HG02588 (cell line): ENCODE measurements around the gene AFG3L2.
A peak's percentile ranks its signal among the peaks of the same experiment; 100 is the strongest.
"Not testable (repeated sequence)": the region's sequence is repeated elsewhere in the genome, so short reads cannot be mapped to it uniquely, and the experiment has no call there.

ENCODE experiments used
- ATAC-seq: cut with Tn5 transposase; IDR thresholded peaks from one replicate; pipeline ENCODE4 v1.9.1; 2021; ENCODE audit warnings: mild to moderate bottlenecking, moderate library complexity; ENCODE audit not compliant: unreplicated experiment

AFG3L2 gene

DNA sequence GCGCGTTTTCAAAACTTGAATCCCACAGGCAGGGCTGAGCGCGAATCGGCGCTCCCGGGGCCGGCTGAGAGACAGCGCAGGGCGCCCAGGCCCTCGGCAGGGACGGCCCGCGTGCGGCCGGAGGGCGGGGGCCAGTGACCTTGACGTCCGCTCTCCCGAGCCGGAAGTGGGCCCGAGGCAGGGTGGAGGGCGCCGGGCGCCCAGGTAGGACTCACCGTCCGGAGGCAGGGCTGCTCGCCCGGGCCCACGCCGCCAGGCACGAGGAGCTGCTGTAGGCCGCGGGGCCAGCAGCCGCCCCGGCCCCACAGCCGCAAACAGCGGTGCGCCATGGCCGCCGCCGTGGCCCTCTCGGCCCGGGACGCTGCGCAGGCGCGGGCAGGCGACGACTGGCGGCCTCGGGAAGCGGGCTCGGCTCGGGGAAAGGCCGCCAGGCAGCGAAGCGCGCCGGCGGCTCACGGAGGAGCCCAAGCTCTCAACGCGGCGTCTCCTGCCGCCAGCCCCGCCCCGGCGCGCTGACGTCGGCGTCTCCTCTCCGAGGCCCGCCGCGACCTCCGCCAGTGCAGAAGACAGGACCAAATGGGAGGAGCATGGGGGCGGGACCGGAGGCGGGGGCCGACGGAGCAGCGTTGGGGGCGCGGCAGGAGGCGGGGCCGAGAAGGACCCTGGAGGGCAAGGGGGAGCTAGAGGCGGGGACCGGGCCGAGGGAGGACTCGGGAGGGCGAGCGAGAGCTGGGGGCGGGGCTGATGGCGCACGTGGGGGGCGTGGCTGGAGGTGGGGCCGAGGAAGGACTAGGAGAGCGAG is at the start of gene AFG3L2:
Gene AFG3L2 (minus strand): TSS at position 474 of the 802 bp plus-strand sequence. CDS start 145 bp downstream, at position 329.
- ATAC-seq = peak; percentile 86

DNA sequence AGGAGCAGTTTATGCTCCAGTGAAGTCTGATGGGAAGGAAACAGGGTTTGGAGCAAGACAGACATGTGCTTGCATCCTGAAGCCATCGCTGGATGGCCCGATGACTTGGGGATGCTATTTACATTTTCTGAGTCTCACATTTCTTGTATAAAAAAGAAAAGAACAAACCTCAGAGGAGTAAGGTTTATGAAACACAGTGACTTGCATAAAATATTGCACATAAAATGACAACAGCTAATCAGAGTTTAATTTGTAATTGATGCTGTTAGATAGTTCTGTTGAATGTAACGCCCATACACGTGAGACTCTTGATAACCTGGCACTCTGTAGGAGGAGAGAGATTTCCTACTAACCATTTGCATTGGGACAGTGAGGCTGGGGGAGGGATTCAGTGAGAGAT is 47.2 kb upstream of the AFG3L2 start:
- no peak for ATAC-seq

DNA sequence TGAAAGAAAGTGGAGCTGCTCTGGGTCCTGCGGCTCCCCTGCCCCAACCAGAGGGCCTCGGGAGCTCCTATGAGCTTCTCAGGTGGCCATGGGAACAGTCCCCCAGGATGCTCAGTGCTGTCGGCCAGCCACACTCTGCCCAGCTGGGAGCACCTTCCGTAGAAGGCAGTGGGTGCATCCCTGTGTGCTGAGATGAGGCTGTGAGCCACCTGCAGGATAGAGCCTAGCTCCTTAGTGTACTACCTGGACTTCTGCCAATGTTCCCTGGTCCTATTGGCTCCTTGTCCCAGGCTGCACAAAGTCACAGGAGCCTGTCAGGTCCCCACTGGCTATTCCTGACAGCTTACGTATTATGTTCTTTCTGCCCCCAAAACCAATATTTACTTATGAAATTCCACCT is 46.8 kb upstream of the AFG3L2 start:
- ATAC-seq = no peak

DNA sequence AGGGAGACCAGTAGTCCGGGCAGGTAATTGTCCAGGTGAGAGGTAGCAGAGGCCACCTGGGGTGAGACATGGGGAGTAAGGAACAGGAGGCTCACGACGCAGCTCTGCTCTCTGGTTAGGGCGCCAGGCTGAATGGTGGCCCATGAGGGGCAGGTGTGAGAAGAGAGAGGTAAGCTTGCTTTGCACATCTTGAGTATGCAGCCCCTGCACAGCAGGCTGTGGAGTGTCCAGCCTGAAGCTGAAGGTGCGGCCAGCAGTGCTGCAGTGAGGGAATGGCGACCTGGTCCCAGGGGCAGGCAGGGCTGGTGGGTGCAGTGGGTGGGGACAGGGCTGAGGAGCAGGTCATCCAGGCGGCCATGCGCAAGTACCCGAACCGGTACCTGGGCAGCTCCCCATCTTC is 46.4 kb upstream of the AFG3L2 start:
- ATAC-seq = no peak

DNA sequence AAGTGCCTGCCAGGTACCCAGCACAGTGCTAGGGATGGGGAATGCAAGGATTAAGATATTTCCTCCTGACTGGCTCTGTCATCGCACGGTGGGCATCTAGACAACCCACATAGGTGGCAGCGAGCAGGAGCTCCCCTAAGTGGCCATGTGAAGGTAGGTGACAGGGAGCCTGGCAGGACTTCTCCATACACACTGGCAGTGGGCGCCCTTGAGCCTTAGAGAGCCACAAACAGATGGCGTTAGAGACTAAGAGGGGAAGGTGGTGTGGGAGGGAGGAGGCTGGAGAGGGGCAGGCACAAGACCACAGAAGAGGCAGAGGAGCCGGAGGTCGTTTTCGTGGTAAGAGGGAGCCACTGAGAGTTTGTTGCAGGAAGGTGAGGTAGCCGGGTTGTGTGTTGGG is 45.9 kb upstream of the AFG3L2 start:
- ATAC-seq = no peak

DNA sequence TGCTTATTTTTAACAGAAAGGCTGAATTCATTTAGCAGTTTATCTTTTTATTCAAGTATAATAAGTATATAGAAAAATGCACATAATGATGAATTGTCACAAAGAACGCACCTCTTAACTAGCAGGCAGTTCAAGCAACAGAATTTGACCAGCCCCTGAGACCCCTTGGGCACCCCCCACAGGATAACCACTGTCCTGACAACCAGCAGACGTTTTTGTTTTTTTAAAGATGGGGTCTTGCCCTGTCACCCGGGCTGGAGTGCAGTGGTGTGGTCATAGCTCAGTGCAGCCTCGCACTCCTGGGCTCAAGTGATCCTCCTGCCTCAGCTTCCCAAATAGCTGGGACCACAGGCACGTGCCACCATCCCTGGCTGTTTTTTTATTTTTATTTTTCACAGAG is 44.7 kb upstream of the AFG3L2 start:
- ATAC-seq = no peak

DNA sequence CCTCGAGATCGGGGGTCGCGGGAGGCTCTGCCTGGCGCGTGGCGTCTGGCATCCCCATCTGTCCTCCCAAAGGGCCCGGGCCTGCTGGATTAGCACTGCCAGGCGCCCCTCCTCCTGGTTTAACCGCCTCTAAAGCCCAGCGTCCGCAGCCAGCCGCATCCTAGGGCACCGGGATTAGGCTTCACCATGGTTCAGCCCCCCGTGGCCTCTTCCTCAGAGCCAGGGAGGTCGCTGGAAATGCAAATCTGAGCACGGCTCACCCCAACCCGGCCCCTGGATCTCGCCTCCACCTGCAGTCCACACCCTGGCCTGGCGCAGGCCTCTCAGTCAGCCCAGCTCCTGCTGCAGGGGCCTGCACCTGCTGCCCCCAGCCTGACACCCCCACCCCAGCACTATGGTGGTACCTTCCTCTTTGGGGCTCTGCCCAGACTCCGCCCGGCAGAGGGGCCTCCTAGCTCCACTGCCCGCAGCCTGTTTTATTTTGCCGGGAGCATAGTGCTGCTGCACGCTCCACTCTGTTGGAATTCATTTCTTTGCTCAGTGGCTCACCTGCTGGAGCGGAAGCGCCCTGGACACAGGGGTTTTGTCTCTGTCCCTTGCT is 43.9 kb upstream of the AFG3L2 start:
- no peak for ATAC-seq

DNA sequence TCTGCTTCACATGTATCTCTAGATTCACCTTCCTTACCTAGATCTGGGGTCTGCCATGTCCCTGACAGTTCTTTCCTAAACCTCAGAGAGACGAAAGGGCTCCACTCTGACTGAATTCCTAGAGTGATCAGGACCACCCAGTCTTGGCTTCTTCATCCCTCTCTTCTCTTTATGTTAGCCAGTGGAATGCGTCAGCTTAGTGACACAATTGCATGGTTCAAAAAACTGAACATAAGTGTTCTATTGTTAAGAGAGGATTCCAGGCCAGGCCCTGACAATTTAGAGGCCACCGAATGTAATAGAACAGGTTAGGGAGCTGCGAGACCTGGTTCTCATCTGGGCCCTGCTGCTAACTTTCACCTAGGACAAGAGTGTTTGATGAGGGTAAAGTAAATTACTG is 40.7 kb upstream of the AFG3L2 start:
- ATAC-seq = no peak

DNA sequence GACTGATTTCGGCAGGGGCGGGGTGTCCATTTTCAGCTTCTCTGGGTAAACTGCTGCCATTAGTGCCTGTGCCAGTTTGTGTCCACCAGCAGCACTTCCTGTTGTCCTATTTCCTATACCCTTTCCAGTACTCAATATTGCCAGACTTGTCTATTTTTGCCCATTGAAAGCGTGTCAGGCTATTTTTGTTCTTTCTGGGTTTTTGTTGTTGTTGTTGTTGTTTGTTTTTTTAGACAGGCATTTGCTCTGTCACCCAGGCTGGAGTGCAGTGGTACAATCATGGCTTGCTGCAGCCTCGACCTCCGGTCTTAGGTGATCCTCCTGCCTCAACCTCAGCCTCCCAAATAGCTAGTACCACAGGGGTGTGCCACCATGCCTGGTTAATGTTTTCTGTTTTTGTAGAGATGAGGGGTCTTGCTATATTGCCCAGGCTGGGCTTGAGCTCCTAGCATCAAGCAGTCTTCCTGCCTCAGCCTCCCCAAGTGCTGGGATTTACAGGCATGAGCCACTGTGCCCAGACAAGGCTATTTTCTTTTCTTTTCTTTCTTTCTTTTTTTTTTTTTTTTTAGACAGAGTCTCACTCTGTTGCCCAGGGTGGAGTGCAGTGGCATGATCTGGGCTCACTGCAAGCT is 39.2 kb upstream of the AFG3L2 start:
- ATAC-seq = no peak

DNA sequence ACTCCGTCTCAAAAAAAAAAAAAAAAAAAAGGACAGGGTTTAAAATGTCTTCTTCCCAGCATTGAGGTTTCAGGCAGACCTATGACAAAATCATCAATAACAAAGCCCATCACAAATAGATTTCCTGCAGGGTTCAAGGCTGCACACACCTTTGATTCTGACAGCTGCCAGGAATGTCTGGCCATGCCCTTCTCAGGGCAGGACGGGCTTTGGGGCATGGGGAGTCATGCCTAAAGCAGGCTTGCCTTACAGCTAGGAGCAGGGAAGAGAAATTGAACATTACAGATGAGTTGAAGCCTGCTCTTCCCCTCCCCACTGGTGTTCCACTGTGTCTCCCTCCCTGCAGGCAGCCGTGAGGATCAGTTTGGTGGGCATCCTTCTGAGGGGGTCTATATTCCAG is 34.4 kb upstream of the AFG3L2 start:
- ATAC-seq = no peak

DNA sequence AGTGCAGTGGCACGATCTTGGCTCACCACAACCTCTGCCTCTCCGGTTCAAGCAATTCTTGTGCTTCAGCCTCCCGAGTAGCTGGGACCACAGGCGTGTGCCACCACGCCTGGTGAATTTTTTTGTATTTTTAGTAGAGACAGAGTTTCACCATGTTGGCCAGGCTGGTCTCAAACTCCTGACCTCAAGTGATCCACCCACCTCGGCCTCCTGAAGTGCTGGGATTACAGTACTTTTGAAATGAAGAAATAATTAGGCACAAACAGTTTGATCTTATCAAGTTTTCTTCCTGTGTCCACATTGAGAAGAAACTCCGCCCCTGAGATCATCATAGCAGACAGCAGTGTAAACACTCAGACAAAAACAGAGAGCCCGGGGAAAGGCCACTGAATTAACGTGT is 33.7 kb upstream of the AFG3L2 start:
- ATAC-seq = not testable (repeated sequence)

DNA sequence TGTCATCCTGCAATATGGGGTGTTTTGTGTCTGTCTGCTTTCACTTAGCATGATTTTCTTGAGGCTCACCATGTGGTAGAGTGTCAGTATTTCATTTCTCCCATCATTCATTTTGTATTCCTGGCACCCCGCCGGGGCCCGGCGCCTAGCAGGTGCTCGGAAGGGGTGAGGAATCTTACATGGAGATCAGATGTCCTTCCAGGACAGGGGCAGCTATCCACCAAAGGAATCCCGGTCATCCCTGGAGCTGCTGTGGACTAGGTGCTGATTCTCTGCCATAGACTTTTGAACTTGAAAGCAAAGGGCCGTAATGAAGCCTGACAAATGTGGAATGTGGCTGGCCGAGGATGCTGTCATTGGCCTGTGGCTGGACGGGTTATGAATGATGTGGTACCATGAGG is 33.1 kb upstream of the AFG3L2 start:
- ATAC-seq = no peak

DNA sequence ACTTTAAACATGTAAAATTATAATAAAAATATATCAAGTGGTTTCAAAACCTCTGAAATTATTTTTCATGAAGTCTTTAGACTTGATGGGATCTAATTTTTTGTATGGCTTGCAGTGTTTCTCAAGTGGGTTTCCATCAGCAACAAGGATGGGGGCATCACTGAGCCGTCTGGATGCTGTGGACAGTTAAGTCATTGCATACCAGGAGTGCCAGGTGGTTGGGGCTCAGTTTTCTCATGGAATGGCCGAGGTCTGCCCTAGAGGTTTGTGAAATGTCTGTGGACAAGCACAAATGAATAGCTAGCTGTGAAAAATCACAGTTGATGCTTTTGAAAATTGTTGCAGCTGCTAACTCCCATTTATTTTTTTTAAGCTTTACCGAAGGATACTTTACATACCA is 32.4 kb upstream of the AFG3L2 start:
- no peak for ATAC-seq

DNA sequence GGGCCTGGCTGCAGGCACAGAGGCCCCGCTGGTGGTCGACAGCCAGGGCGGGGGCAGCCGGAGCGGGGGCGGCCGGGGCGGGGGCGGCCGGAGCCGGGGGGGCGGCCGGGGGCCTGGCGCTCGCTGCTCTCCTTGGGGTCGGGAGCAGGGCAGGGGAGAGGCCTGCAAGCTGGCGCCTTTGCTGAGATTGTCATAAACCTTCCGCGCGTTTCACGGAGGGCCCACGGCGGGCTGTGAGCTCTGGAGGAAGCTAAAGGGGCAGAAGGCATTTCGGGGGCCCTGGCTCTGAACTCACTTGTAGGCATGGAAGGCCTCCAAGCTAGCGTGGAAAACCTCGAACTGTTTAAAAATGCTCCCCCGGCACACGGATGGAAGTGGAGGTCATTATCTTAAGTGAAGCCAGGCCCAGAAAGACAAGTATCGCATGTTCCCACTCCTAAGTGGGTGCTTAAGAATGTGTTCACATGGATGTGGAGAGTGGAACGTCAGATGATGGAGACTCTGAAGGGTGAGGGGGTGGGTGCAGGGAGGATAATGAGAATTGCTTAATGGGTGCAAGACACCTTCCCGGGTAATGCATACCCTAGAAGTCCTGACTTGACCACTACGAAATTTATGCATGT is 31.3 kb upstream of the AFG3L2 start:
- ATAC-seq = no peak

DNA sequence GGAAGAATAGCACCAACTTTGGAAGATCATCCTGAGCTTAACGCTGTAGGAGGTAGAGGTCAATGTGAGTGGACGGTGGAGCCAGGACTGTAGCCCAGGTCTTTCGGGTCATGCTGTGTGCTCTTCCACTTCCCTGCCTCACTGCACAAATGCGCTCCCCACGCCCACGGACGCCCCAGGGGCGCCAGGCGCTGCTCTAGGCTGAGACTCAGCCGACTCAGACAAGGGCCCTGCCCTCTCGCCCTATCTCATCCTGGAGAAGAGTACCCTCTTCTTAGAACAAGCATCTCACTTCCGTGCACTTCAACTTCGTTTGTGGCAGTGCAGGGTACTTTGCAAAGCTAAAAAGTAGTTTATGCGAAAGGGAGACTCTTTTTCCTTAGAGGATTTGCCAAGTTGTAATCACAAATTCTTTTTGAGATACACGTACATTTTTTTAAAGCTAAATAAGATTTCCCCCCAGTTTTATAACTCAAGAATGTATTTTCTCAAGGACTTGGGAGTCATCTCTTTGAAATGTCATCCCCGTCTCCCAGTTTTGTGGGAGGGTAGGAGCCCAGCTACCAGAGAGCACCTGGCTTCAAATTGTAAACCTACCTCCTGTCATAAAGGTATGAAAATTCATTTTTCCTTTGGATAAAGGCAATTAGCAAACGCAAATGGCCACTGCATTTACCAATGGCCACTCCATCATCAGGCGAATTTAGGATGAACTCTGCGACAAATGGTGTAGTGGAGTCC is 29.5 kb upstream of the AFG3L2 start:
- ATAC-seq = no peak

DNA sequence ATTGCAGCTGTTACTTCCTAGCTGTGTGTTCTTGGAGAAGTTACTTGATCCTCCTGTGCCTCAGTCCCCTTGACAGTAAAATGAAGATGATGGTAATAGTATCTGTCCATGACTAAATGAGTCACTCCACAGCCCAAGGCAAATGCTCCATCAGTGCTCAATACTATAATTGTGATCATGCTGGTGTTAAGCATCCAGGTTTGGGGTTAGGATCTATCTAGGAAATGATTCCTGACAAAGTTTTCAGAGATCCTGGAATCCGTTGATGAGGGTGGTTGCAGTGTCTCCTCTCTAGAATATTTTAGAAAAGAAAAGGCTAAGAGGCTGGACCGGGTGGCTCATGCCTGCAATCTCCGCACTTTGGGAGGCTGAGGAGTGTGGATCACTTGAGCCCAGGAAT is 28.0 kb upstream of the AFG3L2 start:
- no peak for ATAC-seq

DNA sequence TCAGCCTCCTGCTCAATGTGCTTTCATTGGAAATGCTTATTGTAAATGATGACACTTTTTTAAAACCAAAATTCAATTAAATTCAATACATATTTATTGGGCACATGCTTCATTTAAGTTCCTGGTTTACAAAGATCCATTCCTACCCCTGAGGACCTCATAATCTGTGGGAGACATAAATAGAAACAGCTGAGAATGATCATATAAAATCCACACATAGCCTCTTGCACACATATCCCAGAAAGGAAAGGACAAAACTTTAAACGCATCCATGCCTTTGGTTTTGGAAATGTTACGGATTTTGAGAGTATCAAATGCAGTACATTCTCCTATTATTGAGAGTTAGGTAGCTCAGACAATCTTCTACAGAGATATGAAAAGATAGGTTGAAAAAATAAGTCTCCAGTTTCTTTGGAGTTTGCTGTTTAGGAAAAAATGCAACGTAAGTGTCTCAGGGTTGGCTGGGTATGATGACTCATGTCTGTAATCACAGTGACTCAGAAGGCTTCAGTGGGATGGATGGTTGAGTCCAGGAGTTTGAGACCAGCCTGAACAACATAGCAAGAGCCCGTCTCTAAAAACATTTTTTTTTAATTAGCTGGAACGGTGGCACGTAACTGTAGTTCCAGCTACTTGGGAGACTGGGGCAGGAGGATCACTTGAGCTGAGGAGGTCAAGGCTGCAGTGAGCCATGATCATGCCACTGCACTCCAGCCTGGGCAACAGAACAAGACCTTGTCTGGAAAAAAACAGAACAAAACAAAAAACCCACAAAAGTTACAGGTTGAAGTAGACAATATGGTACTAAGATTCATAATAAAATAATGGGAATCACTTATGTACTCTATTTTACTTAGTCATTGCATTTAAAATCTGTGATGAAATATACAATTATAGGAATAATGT is 26.8 kb upstream of the AFG3L2 start:
- no peak for ATAC-seq

DNA sequence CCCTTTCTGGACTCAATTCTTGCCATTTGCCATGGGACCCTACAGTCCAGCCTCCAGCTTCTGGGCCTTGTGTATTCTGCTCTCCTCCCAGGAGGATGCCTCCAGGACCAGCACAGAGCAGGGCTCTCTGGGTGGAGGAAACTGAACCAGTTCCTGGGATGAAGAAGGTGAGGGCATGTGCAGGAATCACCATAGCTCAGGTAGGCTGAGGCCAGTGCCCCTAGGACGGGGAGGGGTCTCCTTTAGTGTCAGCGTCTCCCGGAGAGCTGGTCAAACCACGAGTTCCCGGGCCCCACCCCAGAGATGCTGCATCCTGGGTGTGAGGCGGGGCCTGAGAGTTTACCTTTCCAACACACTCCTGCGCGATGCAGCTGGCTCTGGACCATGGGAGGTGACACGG is 24.9 kb upstream of the AFG3L2 start:
- ATAC-seq = no peak

DNA sequence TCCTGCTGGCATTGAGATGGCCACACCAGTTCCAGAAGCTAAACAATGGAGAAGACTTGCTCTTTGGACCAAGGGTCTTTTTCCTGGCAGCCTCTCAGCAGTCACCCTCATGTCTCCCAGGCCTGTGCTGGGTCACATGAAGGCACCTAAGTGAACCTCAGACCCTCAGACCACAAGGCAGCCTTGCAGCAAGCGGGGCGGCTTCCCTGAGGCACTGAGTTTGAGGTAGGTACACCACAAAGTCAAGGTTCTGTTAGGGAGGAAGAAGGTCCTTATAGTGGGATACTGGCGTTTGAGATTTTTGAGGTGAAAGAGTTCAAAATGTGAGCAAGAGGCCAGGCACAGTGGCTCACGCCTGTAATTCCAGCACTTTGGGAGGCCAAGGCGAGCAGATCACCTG is 22.2 kb upstream of the AFG3L2 start:
- no peak for ATAC-seq

DNA sequence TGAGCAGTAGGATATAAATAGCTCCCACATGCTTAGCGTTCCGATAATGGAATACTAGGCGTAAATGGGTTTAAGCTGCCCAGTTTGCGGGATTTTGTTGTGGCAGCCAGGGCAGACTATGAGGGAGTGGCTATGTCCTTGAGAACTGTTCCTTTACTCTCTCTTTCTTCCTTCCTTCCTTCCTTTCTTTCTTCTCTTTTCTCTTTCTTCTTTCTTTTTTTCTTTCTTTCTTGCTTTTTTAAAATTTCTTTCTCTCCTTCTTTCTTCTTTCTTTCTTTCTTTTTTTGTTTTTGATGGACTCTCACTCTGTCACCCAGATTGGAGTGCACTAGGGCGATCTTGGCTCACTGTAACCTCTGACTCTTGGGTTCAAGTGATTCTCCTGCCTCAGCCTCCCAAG is 21.6 kb upstream of the AFG3L2 start:
- no peak for ATAC-seq
